Tibial artery (tissue), 4 donors: Measurements from ENCODE around the gene NOP53.
A peak's percentile ranks its signal among the peaks of the same experiment; 100 is the strongest.

Experiments
- DNase-seq, 2 donors: peaks; one replicate each; pipeline ENCODE4 v3.0.0-alpha.2; 2019
- H3K27ac ChIP-seq, 2 donors: fragments of 200-600 bp; sonication (generic) in 1 of 2; 1 replicate in 1 of 2; 2 replicates in 1 of 2; pipeline ENCODE4 v1.5.1; 2018 to 2019; ENCODE audit warnings: mild to moderate bottlenecking in 1 of 2
- H3K27me3 ChIP-seq, 2 donors: fragments of 200-600 bp; sonication (generic) in 1 of 2; one replicate each; pipeline versions ENCODE4 v1.5.1 to v1.6.0; 2016 to 2019
- H3K36me3 ChIP-seq, 3 donors: fragments of 200-600 bp; sonication (generic) in 2 of 3; one replicate each; pipeline ENCODE4 v1.5.1; 2016 to 2019; ENCODE audit warnings: mild to moderate bottlenecking in 2 of 3
- H3K4me1 ChIP-seq, 4 donors: fragments of 200-600 bp; sonication (generic) in 2 of 4; 1 replicate in 3 of 4; 2 replicates in 1 of 4; pipeline ENCODE4 v1.5.1; 2016 to 2019
- H3K4me3 ChIP-seq, 2 donors: fragments of 200-600 bp; sonication (generic) in 1 of 2; 1 replicate in 1 of 2; 2 replicates in 1 of 2; pipeline ENCODE4 v1.5.1; 2018 to 2019; ENCODE audit warnings: mild to moderate bottlenecking in 2 of 2
- H3K9me3 ChIP-seq, 3 donors: fragments of 200-600 bp; sonication (generic) in 1 of 3; one replicate each; pipeline ENCODE4 v1.5.1; 2016 to 2019
- intact Hi-C: fragments of 100-400 bp; cut with DNase I; formaldehyde crosslinking; loops from one replicate; pipeline ENCODE4 v1.15.0; 2023; ENCODE audit warnings: low total_unique reads
- TF ChIP-seq, protein P1 (sequence below), 2 experiments: fragments of 200-600 bp in 1 of 2; fragments of 450-650 bp in 1 of 2; IDR thresholded peaks; one replicate each; pipeline ENCODE4 v1.5.1; 2017 to 2019; ENCODE audit warnings: antibody characterized with exemption in 2 of 2, mild to moderate bottlenecking in 1 of 2, moderate library complexity in 1 of 2

NOP53 gene

DNA sequence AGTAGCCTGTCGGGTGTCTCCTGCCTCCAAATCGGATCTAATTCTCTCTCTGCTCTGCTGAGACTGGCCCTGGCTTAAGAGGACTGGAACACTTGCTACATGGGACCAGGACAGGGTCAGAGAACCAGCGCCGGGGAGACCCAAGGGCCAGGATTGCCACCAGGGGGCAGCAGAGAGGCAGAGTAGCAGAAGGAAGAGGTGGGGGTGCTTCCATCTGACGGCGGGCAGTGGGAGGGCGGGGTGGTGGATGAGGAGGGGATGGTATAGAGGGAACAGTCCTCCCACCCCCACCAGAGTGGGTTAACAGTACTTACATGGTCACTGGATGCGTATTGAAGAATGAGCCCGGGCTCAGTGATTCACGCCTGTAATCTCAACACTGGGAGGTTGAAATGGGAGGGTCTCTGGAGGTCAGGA, 45.1 kb downstream of the NOP53 start:
- Histone ChIP-seq H3K4me1 (peaks cover 0 to 6% (median 0%) of the 10 kb centered on the region in 4 donors), H3K27me3 (no peaks in the 10 kb centered on the region), H3K27ac (no peak overlapping the region), H3K4me3 (no peak overlapping the region), H3K9me3 (no peaks in the 10 kb centered on the region), H3K36me3 (peaks cover 15 to 28% (median 18%) of the 10 kb centered on the region in 3 donors)
- TF ChIP-seq, protein P1, sequence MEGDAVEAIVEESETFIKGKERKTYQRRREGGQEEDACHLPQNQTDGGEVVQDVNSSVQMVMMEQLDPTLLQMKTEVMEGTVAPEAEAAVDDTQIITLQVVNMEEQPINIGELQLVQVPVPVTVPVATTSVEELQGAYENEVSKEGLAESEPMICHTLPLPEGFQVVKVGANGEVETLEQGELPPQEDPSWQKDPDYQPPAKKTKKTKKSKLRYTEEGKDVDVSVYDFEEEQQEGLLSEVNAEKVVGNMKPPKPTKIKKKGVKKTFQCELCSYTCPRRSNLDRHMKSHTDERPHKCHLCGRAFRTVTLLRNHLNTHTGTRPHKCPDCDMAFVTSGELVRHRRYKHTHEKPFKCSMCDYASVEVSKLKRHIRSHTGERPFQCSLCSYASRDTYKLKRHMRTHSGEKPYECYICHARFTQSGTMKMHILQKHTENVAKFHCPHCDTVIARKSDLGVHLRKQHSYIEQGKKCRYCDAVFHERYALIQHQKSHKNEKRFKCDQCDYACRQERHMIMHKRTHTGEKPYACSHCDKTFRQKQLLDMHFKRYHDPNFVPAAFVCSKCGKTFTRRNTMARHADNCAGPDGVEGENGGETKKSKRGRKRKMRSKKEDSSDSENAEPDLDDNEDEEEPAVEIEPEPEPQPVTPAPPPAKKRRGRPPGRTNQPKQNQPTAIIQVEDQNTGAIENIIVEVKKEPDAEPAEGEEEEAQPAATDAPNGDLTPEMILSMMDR (IDR thresholded peaks at IDR 0.05) = peak; percentile 72 to 88
- peak; percentile 79 to 86 for DNase-seq
- intact Hi-C loops = no loop called here

DNA sequence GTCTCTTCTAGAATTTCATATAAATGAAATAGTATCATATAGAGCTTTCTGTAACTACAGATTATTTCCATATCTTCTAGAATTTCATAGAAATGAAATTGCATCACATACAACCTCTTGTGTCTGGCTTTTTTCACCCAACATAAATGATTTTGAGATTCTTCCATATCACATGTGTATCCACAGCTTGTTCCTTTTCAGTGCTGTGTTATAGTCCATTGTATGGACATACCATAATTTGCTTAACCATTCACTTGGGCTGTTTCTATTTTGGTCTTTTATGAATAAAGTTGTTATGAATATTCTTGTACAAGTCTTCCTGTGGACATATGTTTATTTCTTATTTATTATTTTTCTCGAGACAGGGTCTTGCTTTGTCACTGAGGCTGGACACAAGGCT, 47.3 kb downstream of the NOP53 start:
- Histone ChIP-seq H3K9me3 (no peaks in the 10 kb centered on the region), H3K4me1 (peaks cover 0 to 8% (median 3%) of the 10 kb centered on the region in 4 donors), H3K4me3 (no peak overlapping the region), H3K36me3 (peaks cover 0 to 8% (median 0%) of the 10 kb centered on the region in 3 donors), H3K27me3 (no peaks in the 10 kb centered on the region), H3K27ac (no peak overlapping the region)
- intact Hi-C loops = no loop called here
- TF ChIP-seq, protein P1 (IDR thresholded peaks at IDR 0.05) = no peak
- no peak for DNase-seq

DNA sequence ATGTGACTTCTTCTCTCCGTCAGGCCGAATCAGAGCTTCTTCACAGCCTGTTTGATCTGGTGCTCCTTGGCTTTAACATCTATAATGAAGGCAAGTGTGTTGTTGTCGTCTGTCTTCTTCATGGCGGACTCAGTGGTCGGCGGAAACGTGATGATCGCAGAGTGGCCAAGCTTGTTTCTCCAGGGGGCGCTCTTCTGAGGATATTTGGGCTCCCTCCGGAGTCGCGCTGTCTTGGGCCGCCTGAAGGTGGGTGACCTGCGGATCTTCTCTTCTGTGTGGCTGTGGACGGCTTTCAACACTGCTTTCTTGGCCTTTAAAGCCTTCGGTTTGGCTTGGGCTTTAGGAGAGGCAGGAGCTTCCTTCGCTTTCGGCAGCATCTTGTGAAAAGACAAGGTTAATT, 49.2 kb downstream of the NOP53 start:
- Histone ChIP-seq H3K36me3 (no peaks in the 10 kb centered on the region), H3K4me1 (peaks cover 0 to 8% (median 0%) of the 10 kb centered on the region in 4 donors), H3K9me3 (no peaks in the 10 kb centered on the region), H3K4me3 (no peak overlapping the region), H3K27ac (no peak overlapping the region), H3K27me3 (no peaks in the 10 kb centered on the region)
- DNase-seq = no peak
- intact Hi-C loops = no loop called here
- TF ChIP-seq, protein P1 (IDR thresholded peaks at IDR 0.05) = no peak

DNA sequence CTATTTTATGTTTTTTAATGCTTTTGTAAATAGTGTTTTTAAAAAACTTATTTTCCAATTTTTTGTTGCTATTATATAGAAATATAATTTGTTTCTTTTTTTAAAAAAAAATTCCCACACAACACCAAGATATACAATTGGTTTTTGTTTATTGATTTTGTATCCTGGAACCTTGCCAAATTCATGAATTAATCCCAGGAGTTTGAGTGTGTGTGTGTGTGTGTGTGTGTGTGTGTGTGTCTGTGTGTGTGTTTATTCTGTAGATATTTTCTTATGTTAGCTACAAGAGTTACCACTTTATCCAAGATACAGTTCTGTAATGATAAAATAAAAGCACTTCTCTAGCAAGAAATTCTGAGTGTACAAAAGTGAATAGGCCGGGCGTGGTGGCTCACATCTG, 51.4 kb downstream of the NOP53 start:
- TF ChIP-seq, protein P1 (IDR thresholded peaks at IDR 0.05) = no peak
- intact Hi-C loops = no loop called here
- Histone ChIP-seq H3K4me3 (no peak overlapping the region), H3K9me3 (peaks cover 0 to 2% (median 0%) of the 10 kb centered on the region in 3 donors), H3K36me3 (no peaks in the 10 kb centered on the region), H3K27ac (no peak overlapping the region), H3K4me1 (peaks cover 0 to 8% (median 0%) of the 10 kb centered on the region in 4 donors), H3K27me3 (no peaks in the 10 kb centered on the region)
- DNase-seq = no peak

DNA sequence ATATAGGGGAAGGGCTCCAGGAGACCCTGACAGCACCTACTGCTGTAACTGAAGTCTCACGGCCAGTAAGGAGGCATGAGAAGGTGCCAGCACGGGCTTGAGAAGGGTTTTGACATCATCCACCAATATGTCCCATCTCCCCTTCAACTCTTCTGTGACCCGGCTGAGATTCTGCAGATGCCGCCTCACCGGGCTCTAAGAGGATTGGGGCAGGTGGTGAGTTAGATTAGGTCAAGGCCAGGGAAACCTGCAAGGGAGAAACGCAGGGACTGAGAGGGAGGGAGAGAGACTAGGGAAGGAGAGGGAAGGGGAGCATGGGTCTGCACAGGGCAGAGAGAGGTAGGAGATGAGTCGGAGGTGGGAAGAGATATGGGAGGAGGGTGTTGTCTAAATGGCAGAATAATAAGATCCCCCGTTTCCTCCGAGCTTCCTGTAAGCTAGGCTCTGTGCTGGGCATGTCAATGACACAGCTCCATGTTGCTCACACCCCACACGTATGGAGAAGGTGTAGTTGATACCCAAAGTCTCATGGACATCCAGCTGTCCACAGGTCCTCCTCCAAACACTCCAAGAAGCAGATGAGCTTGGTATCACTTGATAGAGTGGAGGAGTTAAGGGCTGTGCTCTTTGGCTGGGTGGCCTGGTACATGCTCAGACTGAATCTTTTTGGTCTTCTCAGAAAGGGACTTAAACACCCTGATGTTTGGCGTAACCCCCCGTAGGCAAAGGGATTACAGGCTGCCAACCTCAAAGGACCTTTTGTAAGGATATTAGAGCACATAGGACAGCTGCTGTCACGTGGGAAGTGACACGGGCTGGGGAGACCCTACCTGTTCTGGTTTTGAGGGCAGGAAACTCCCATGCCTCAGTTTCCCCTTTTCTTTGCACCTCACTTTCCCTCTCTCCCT, 52.9 kb downstream of the NOP53 start:
- H3K27me3 ChIP-seq = no peaks in the 10 kb centered on the region
- no peak for DNase-seq
- no peak overlapping the region for H3K27ac ChIP-seq
- peaks cover 0 to 2% (median 0%) of the 10 kb centered on the region in 3 donors for H3K9me3 ChIP-seq
- H3K4me1 ChIP-seq = peaks cover 0 to 8% (median 0%) of the 10 kb centered on the region in 4 donors
- H3K4me3 ChIP-seq = no peak overlapping the region
- no peaks in the 10 kb centered on the region for H3K36me3 ChIP-seq
- TF ChIP-seq, protein P1 (IDR thresholded peaks at IDR 0.05) = no peak
- intact Hi-C loops = no loop called here
